H1 (cell line): Measurements from ENCODE around the gene ENTPD8. TPM values are rescaled to one million over a fixed set of nuclear protein-coding genes. Genes with fewer than 3 reads are reported as not detected.

Experiments used
- CTCF ChIA-PET: fragments of 300-600 bp; sonication (Branson Sonifier 250); formaldehyde crosslinking; loops from one replicate; lab custom pipeline; 2021; ENCODE audit not compliant: partially characterized antibody; lab: Charles Lee
- POLR2A ChIA-PET: fragments of 300-600 bp; sonication (Branson Sonifier 250); formaldehyde crosslinking; loops from one replicate; lab custom pipeline; 2021; ENCODE audit warnings: inconsistent platforms; ENCODE audit not compliant: partially characterized antibody; lab: Charles Lee
- DNase-seq, 2 experiments: peaks; one replicate each; pipeline versions ENCODE4 v3.0.0 to v3.0.0-alpha.2; 2010 to 2022; ENCODE audit warnings: low spot score in 2 of 2, low read depth in 1 of 2, mixed read lengths in 1 of 2
- FAIRE-seq: peaks from 2 replicates; lab custom pipeline; 2011; peaks lifted over from hg19 to GRCh38; lab: Jason Lieb, UNC
- H2AFZ ChIP-seq: 2 replicates; pipeline ENCODE4 v1.8.1; 2012; ENCODE audit warnings: low read length, inconsistent platforms
- H2AK5ac ChIP-seq: 2 replicates; pipeline ENCODE4 v1.6.1; 2013; ENCODE audit warnings: low read depth, low read length
- H2BK120ac ChIP-seq: replicated peaks from 2 replicates; pipeline ENCODE3; 2013; ENCODE audit warnings: low read depth, low read length, inconsistent platforms
- H2BK12ac ChIP-seq: 2 replicates; pipeline ENCODE4 v1.6.1; 2013; ENCODE audit warnings: low read depth, low read length
- H2BK15ac ChIP-seq: 2 replicates; pipeline ENCODE4 v1.6.1; 2013; ENCODE audit warnings: low read length
- H2BK20ac ChIP-seq: 2 replicates; pipeline ENCODE4 v1.6.1; 2013; ENCODE audit warnings: low read length
- H2BK5ac ChIP-seq: 2 replicates; pipeline ENCODE4 v1.6.1; 2013; ENCODE audit warnings: low read depth, low read length
- H3K14ac ChIP-seq: 2 replicates; pipeline ENCODE4 v1.6.1; 2013; ENCODE audit warnings: inconsistent platforms; ENCODE audit not compliant: insufficient read length
- H3K18ac ChIP-seq: 2 replicates; pipeline ENCODE4 v1.6.1; 2013; ENCODE audit warnings: low read length; ENCODE audit errors: extremely low read depth
- H3K23ac ChIP-seq: 2 replicates; pipeline ENCODE4 v1.6.1; 2013; ENCODE audit warnings: inconsistent platforms; ENCODE audit not compliant: insufficient read length
- H3K23me2 ChIP-seq: 2 replicates; pipeline ENCODE4 v1.6.1; 2013; ENCODE audit warnings: low read depth, low read length
- H3K27ac ChIP-seq: 2 replicates; pipeline ENCODE4 v1.6.1; 2011; ENCODE audit warnings: low read depth, low read length, inconsistent platforms
- H3K27me3 ChIP-seq, 4 experiments: replicated peaks in 1 of 4; 1 replicate in 1 of 4; 2 replicates in 3 of 4; pipeline versions ENCODE4 v1.6.1 to v1.8.1; 2011 to 2013; ENCODE audit warnings: low read length in 3 of 4, mild to moderate bottlenecking in 3 of 4, inconsistent platforms in 2 of 4, mixed read lengths in 2 of 4, moderate library complexity in 1 of 4; ENCODE audit not compliant: control insufficient read depth in 3 of 4, insufficient read depth in 3 of 4; ENCODE audit errors: extremely low read depth in 1 of 4
- H3K36me3 ChIP-seq, 4 experiments: 2 replicates each; pipeline versions ENCODE4 v1.6.1 to v1.8.1; 2011 to 2013; ENCODE audit warnings: mild to moderate bottlenecking in 4 of 4, low read length in 3 of 4, moderate library complexity in 2 of 4, control low read depth in 1 of 4, inconsistent platforms in 1 of 4; ENCODE audit not compliant: insufficient read depth in 4 of 4, control insufficient read depth in 2 of 4
- H3K4ac ChIP-seq: replicated peaks from 2 replicates; pipeline ENCODE3; 2013; ENCODE audit warnings: low read length, low read depth, mixed read lengths, inconsistent platforms; ENCODE audit not compliant: insufficient read length
- H3K4me1 ChIP-seq, 4 experiments: replicated peaks in 1 of 4; 1 replicate in 1 of 4; 2 replicates in 3 of 4; pipeline versions ENCODE4 v1.6.1 to v1.8.1; 2011 to 2013; ENCODE audit warnings: low read length in 3 of 4, inconsistent platforms in 2 of 4, mixed read lengths in 1 of 4; ENCODE audit not compliant: insufficient read depth in 4 of 4, control insufficient read depth in 3 of 4
- H3K4me2 ChIP-seq, 2 experiments: 2 replicates each; pipeline versions ENCODE4 v1.6.1 to v1.8.1; 2011 to 2013; ENCODE audit warnings: low read depth in 2 of 2, low read length in 2 of 2, control low read depth in 1 of 2, inconsistent platforms in 1 of 2, mild to moderate bottlenecking in 1 of 2; ENCODE audit not compliant: insufficient read depth in 1 of 2
- H3K4me3 ChIP-seq, 4 experiments: fragments of 200-600, 300-600 bp in 1 of 4; sonication (generic), shearing (Covaris generic), sonication (Bioruptor Twin) in 1 of 4; 2 replicates each; pipeline versions ENCODE4 v1.5.1 to v1.8.1; 2011 to 2016; ENCODE audit warnings: low read length in 4 of 4, low read depth in 3 of 4, control low read depth in 2 of 4, inconsistent platforms in 2 of 4, mild to moderate bottlenecking in 2 of 4, mixed read lengths in 1 of 4, moderate library complexity in 1 of 4; ENCODE audit not compliant: insufficient read depth in 2 of 4; ENCODE audit errors: extremely low read depth in 1 of 4
- H3K56ac ChIP-seq: replicated peaks from 2 replicates; pipeline ENCODE3; 2013; ENCODE audit warnings: low read depth, mild to moderate bottlenecking, mixed read lengths, low read length, inconsistent platforms; ENCODE audit not compliant: insufficient read length
- H3K79me1 ChIP-seq: 2 replicates; pipeline ENCODE4 v1.6.1; 2013; ENCODE audit warnings: low read depth, low read length, control low read depth
- H3K79me2 ChIP-seq, 2 experiments: 2 replicates each; pipeline versions ENCODE4 v1.6.1 to v1.8.1; 2012 to 2013; ENCODE audit warnings: low read length in 2 of 2, mild to moderate bottlenecking in 2 of 2, inconsistent platforms in 1 of 2; ENCODE audit not compliant: insufficient read depth in 2 of 2, control insufficient read depth in 1 of 2
- H3K9ac ChIP-seq, 4 experiments: replicated peaks in 1 of 4; 1 replicate in 1 of 4; 2 replicates in 3 of 4; pipeline versions ENCODE4 v1.6.1 to v1.8.1; 2011 to 2013; ENCODE audit warnings: low read depth in 3 of 4, low read length in 3 of 4, control low read depth in 2 of 4, mild to moderate bottlenecking in 2 of 4, moderate library complexity in 2 of 4, inconsistent platforms in 1 of 4; ENCODE audit errors: extremely low read depth in 1 of 4
- H3K9me3 ChIP-seq, 2 experiments: 2 replicates each; pipeline versions ENCODE4 v1.6.1 to v1.8.1; 2012 to 2013; ENCODE audit warnings: mild to moderate bottlenecking in 2 of 2, moderate library complexity in 2 of 2, control low read depth in 1 of 2, inconsistent platforms in 1 of 2, low read depth in 1 of 2, low read length in 1 of 2, mixed read lengths in 1 of 2; ENCODE audit not compliant: insufficient read depth in 2 of 2
- H4K20me1 ChIP-seq, 2 experiments: replicated peaks in 1 of 2; 2 replicates each; pipeline versions ENCODE3 to v1.8.1; 2011 to 2013; ENCODE audit warnings: inconsistent platforms in 2 of 2, low read length in 2 of 2, mild to moderate bottlenecking in 1 of 2; ENCODE audit not compliant: insufficient read depth in 2 of 2, control insufficient read depth in 1 of 2
- H4K5ac ChIP-seq: 2 replicates; pipeline ENCODE4 v1.6.1; 2013; ENCODE audit warnings: low read length, low read depth, mixed read lengths, inconsistent platforms; ENCODE audit not compliant: insufficient read length
- H4K8ac ChIP-seq: 2 replicates; pipeline ENCODE4 v1.8.0; 2013; ENCODE audit warnings: mild to moderate bottlenecking, moderate library complexity, low read length, inconsistent platforms; ENCODE audit not compliant: insufficient read depth; ENCODE audit errors: extremely low read depth
- H4K91ac ChIP-seq: replicated peaks from 2 replicates; pipeline ENCODE3; 2013; ENCODE audit warnings: low read length, mixed read lengths, inconsistent platforms; ENCODE audit not compliant: insufficient read length
- POLR2A ChIP-seq, 2 experiments: IDR thresholded peaks; 1 replicate in 1 of 2; 2 replicates in 1 of 2; pipeline ENCODE4 v1.6.1; 2011; ENCODE audit warnings: low read depth in 2 of 2, low read length in 2 of 2, mild to moderate bottlenecking in 2 of 2; ENCODE audit errors: control extremely low read depth in 1 of 2
- RNF2 ChIP-seq: fragments of 200-900, 300-1000 bp; sonication (generic); IDR thresholded peaks from 2 replicates; pipeline ENCODE4 v1.7.1; 2016; ENCODE audit warnings: borderline replicate concordance, low read depth, mild to moderate bottlenecking, antibody characterized with exemption, low read length; ENCODE audit not compliant: poor library complexity, severe bottlenecking; ENCODE audit errors: missing control alignments
- TEAD4 ChIP-seq: IDR thresholded peaks from 2 replicates; pipeline ENCODE4 v1.6.1; 2012; ENCODE audit warnings: low read depth, low read length, inconsistent platforms, mixed read lengths
- WGBS, 2 experiments: shearing (Covaris generic) in 1 of 2; methylation state at CpG; one replicate each; pipeline versions ENCODE4 v1.1.6 to v1.1.7; 2013 to 2015; ENCODE audit warnings: low lambda C conversion rate in 2 of 2, mixed read lengths in 2 of 2, inconsistent platforms in 1 of 2, low coverage in 1 of 2, missing lambda C conversion rate in 1 of 2; ENCODE audit not compliant: insufficient replicate concordance in 2 of 2, insufficient coverage in 1 of 2, insufficient read length in 1 of 2; ENCODE audit errors: extremely low coverage in 1 of 2, missing lambda C conversion rate in 1 of 2; 5-methylcytosine and 5-hydroxymethylcytosine counted together
- polyA plus RNA-seq, 7 experiments: library from polyadenylated mRNA; depleted of rRNA in 3 of 7; stranded (reverse) in 5 of 7; unstranded in 2 of 7; fragments of >200 nt in 5 of 7; fragments of 200-250 nt in 2 of 7; gene quantifications; 1 replicate in 5 of 7; 2 replicates in 1 of 7; 4 replicates in 1 of 7; pipeline versions ENCODE4 v1.2.1 to v1.2.3, GENCODE V29; 2011 to 2013; ENCODE audit warnings: missing spikeins in 2 of 7, mixed read lengths in 2 of 7
- total RNA-seq: library from RNA; stranded (reverse); fragmentation: NEBNext Ultra II Directional; extraction: Animal tissue kit (Norgen Biotek cat#: 25700); gene quantifications from 2 replicates; pipeline ENCODE4 v1.2.1, GENCODE V29; 2021
- TF ChIP-seq, protein P1 (sequence below): IDR thresholded peaks from 2 replicates; pipeline ENCODE4 v1.6.1; 2011; ENCODE audit warnings: low read length, improper control_type of control experiment
- TF ChIP-seq, protein P2 (sequence below): IDR thresholded peaks from 2 replicates; pipeline ENCODE4 v1.6.1; 2012; ENCODE audit warnings: inconsistent platforms

The ENTPD8 gene
- total and polyA plus RNA-seq, 2 of the 8 experiments (the other 6 are each of a cell fraction or from before 2014, with no cell fraction given) = 0.48 to 0.51 TPM

DNA sequence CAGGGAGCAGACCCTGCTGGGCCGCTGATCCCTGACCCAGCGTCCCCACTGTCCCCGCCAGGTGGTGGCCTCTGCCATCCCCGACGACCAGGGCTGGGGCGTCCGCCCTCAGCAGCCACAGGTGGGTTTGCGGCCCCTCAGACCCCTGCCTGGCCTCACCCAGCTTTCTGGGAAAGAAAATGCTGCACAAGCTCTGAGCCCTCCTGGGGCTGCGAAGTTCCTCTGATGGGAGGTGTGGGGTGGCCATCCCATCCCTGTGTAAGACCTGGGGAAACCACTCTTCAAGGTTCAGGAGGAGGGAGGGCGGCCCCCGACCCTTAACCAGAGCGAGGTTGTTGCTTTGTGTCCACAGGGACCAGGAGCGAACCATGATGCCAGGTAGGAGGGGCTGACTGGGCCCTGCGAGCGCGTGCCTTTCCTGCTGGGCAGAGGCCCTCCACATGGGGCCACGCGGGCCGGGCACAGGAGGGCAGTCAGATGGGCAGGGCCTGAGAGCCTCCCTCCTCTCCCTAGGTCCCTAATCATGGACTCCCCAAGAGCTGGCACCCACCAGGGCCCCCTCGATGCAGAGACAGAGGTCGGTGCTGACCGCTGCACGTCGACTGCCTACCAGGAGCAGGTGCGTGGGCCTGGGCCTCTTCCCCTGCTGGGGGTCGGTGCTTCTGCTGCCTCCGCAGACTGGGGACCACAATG lies 10.3 kb downstream of the ENTPD8 start:
- Histone ChIP-seq H3K4me1 (peaks cover 0 to 3% (median 0%) of the 10 kb centered on the region in 4 experiments; a peak in 2 of 7 replicates), H3K9ac (no peak overlapping the region), H3K79me1 (no peaks in the 10 kb centered on the region), H3K4me2 (no peak overlapping the region), H3K27me3 (no peaks in the 10 kb centered on the region), H4K91ac (no peak overlapping the region), H2AFZ (no peak overlapping the region), H3K4ac (no peak overlapping the region), H3K56ac (no peak overlapping the region), H3K27ac (no peak overlapping the region), H3K79me2 (no peaks in the 10 kb centered on the region), H2BK5ac (no peak overlapping the region), H3K18ac (no peak overlapping the region), H3K36me3 (no peaks in the 10 kb centered on the region), H2BK12ac (no peak overlapping the region), H4K5ac (no peak overlapping the region), H4K8ac (peak overlapping the region; percentile 79; the same call in 1 of the 2 replicates), H2BK15ac (no peak overlapping the region), H2AK5ac (no peak overlapping the region), H3K23ac (no peak overlapping the region), H3K23me2 (no peaks in the 10 kb centered on the region), H3K9me3 (no peaks in the 10 kb centered on the region), H2BK120ac (no peak overlapping the region), H3K14ac (no peak overlapping the region), H4K20me1 (no peaks in the 10 kb centered on the region), H2BK20ac (no peak overlapping the region), H3K4me3 (no peak overlapping the region)
- FAIRE-seq (no peak), DNase-seq (no peak)
- CTCF ChIA-PET = interaction anchor here (0.9 to 2.5 kb wide), 5 partner anchors 8 to 151 kb away, joined by 3 to 7 read pairs (median 3); partner anchors contain the start of genes EXD3 and NOXA1
- TF ChIP-seq POLR2A (IDR thresholded peaks at IDR 0.05; ENCODE audit: control extremely low read depth in 1 of 2, low read depth in 2 of 2, low read length in 2 of 2) (no peak), RNF2 (no peak), TEAD4 (no peak)
- TF ChIP-seq, protein P1, sequence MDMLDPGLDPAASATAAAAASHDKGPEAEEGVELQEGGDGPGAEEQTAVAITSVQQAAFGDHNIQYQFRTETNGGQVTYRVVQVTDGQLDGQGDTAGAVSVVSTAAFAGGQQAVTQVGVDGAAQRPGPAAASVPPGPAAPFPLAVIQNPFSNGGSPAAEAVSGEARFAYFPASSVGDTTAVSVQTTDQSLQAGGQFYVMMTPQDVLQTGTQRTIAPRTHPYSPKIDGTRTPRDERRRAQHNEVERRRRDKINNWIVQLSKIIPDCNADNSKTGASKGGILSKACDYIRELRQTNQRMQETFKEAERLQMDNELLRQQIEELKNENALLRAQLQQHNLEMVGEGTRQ = no peak
- TF ChIP-seq, protein P2, sequence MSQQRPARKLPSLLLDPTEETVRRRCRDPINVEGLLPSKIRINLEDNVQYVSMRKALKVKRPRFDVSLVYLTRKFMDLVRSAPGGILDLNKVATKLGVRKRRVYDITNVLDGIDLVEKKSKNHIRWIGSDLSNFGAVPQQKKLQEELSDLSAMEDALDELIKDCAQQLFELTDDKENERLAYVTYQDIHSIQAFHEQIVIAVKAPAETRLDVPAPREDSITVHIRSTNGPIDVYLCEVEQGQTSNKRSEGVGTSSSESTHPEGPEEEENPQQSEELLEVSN = no peak
- POLR2A ChIA-PET = interaction anchor here (0.8 to 2.5 kb wide), 2 partner anchors 23 to 190 kb away, joined by 3 to 6 read pairs; partner anchors contain the start of gene TUBB4B
- 94% methylated on average over 25 of the region's 27 CpGs; no CpG with 5 or more reads in 1 of the 2 experiments for WGBS, 2 experiments
